ENCODE measurements around the gene ANKRD61.
"Not testable (repeated sequence)": the region's sequence is repeated elsewhere in the genome, so short reads cannot be mapped to it uniquely, and the experiment has no call there.

ANKRD61 gene

GRCh38 chr7:6032641-6033040 lies 1.5 kb downstream of the ANKRD61 start:
- no peak for DNase-seq (ENCODE audit: low read depth)
- no peak for TF ChIP-seq CTCF (conservative IDR thresholded peaks at IDR 0.05; ENCODE audit: control insufficient read depth, insufficient read depth, low read depth, low read length)
- H3K4me3 ChIP-seq (ENCODE audit: control insufficient read depth, low read depth, low read length) = no peak overlapping the region

- H3K4me3 ChIP-seq (ENCODE audit: control insufficient read depth, low read depth, low read length) = no peak overlapping the region
- no peak for TF ChIP-seq CTCF (conservative IDR thresholded peaks at IDR 0.05; ENCODE audit: control insufficient read depth, insufficient read depth, low read depth, low read length)
- no peak for DNase-seq (ENCODE audit: low read depth)
Measured at GRCh38 chr7:6035165-6035564, 4.0 kb downstream of the ANKRD61 start.

GRCh38 chr7:6035686-6036085 lies 4.5 kb downstream of the ANKRD61 start:
- DNase-seq (ENCODE audit: low read depth) = no peak
- TF ChIP-seq CTCF (conservative IDR thresholded peaks at IDR 0.05; ENCODE audit: control insufficient read depth, insufficient read depth, low read depth, low read length) = no peak
- no peak overlapping the region for H3K4me3 ChIP-seq (ENCODE audit: control insufficient read depth, low read depth, low read length)

GRCh38 chr7:6049780-6050179 lies 18.6 kb downstream of the ANKRD61 start:
- DNase-seq (ENCODE audit: low read depth) = no peak
- no peak overlapping the region for H3K4me3 ChIP-seq (ENCODE audit: control insufficient read depth, low read depth, low read length)
- TF ChIP-seq CTCF (conservative IDR thresholded peaks at IDR 0.05; ENCODE audit: control insufficient read depth, insufficient read depth, low read depth, low read length) = no peak

- H3K4me3 ChIP-seq (ENCODE audit: control insufficient read depth, low read depth, low read length); DNase-seq (ENCODE audit: low read depth): not testable (repeated sequence)
Measured at GRCh38 chr7:6051185-6051584, 20.0 kb downstream of the ANKRD61 start.

- no peak for TF ChIP-seq CTCF (conservative IDR thresholded peaks at IDR 0.05; ENCODE audit: control insufficient read depth, insufficient read depth, low read depth, low read length)
- DNase-seq (ENCODE audit: low read depth) = no peak
- H3K4me3 ChIP-seq (ENCODE audit: control insufficient read depth, low read depth, low read length) = no peak overlapping the region
Measured at GRCh38 chr7:6056616-6057015, 25.4 kb downstream of the ANKRD61 start.

GRCh38 chr7:6057316-6058129 lies 26.3 kb downstream of the ANKRD61 start:
- H3K4me3 ChIP-seq (ENCODE audit: control insufficient read depth, low read depth, low read length) = peak overlapping the region; percentile 82
- no peak for DNase-seq (ENCODE audit: low read depth)

GRCh38 chr7:6059941-6060340 lies 28.8 kb downstream of the ANKRD61 start:
- H3K4me3 ChIP-seq (ENCODE audit: control insufficient read depth, low read depth, low read length) = not testable (repeated sequence)

More at GRCh38 chr7:6057316-6058129, 26.3 kb downstream of the ANKRD61 start:
- no peak for TF ChIP-seq CTCF (conservative IDR thresholded peaks at IDR 0.05; ENCODE audit: control insufficient read depth, insufficient read depth, low read depth, low read length)

More at GRCh38 chr7:6059941-6060340, 28.8 kb downstream of the ANKRD61 start:
- not testable (repeated sequence) for DNase-seq (ENCODE audit: low read depth)
